Glomerular endothelial cell (primary cell): ENCODE results near the gene ATXN7L1. TPM values are rescaled to one million over a fixed set of nuclear protein-coding genes. Genes with fewer than 3 reads are reported as not detected.

Experiments used
- DNase-seq: peaks from one replicate; pipeline ENCODE4 v3.0.0-alpha.2; 2011; ENCODE audit warnings: low read depth, low spot score; ENCODE audit errors: extremely low read depth
- total RNA-seq: library from RNA; depleted of rRNA; stranded (reverse); fragments of >200 nt; gene quantifications from 2 replicates; pipeline ENCODE4 v1.2.3, GENCODE V29; 2015

ATXN7L1 gene
- total RNA-seq, 1 donor from 2014 or later = 11.7 TPM

- DNase-seq = no peak
These were observed 120.0 kb downstream of the ATXN7L1 start for GRCh38 chr7:105756367-105756766.

DNA sequence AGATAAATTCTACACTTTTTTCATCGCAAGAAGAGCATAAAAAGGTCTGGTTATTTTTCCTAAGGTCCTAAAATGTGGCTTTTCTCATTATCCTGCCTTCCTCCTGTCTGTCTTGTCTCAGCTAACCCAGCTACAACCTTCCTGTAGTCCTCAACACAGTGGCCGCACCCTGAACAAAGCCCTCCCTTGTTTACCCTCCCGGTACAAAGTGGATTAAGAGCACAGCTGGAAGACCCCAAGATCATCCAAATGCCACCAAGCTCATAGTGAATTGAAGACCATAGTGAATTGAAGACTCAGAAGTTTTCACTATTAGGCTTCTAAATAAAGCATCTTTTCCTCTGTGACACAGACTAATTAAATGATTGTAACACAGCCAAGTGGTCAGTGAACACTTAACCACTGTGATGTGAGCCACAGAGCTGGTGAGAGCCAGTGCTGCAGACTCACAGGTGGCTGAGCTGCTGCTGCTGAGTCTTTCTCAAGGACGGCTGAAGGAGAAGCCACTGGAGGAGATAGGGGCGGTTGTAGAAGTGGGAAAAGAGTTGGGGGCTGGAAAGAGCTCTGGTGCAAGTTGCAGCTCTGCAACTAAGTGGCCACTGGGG, 123.6 kb downstream of the ATXN7L1 start:
- DNase-seq = no peak

DNA sequence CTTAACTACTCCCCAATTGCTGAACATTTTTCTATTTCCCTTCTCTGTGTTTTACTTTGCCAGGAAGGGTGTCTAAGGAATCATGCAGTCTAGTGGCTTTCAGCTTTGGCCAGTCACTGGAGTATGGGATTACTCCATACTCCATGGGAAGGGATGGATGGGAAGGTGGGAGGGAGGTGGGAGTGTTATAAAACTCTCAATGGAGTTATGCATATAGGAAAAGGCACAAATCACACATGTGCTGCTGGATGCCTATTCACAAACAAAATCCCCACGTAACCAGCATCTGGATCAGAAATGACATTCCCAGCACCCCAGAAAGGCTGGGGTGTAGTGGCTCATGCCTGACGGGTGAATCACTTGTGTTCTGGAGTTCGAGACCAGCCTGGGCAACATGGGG, 125.3 kb downstream of the ATXN7L1 start:
- DNase-seq = no peak

DNA sequence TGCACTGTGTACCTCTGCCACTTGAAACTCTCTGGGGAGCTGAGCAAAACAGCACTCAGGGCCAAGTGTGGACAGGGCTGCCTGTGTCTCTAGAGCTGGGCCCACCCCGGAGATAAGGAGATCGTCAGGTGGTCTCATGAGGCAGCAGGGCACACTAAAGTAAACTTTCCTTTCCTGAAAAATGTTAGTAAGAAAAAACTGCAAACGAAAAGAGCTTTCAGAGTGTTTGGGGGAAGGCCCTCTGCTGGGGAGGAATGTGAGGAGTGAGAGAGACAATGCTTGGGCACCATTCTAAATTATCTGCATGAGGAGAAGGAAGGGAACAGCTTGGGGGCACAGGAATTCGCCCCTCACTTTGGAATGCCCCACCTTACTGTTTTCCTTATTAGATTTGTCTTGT, 127.7 kb downstream of the ATXN7L1 start:
- DNase-seq = no peak

GRCh38 chr7:105745681-105746330, 130.6 kb downstream of the ATXN7L1 start:
- DNase-seq = no peak

DNA sequence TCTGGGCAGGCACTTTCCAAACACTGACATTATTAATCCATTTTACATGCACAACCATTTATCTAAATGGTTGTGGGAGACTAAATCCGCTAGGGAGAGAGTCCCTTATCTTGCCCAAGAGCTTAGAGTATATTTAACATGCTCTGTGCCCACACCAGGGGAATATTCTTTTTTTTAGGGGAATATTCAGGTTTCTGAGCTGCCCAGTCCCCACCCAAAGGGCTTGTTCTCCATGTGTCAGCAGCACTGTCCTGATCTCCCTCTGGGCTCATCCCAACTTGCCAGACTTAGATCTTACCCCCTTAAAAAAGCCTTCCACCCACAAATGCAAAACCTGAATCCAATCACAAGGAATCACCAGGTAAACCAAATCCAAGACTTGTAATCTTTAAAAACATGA, 132.1 kb downstream of the ATXN7L1 start:
- DNase-seq = no peak

DNA sequence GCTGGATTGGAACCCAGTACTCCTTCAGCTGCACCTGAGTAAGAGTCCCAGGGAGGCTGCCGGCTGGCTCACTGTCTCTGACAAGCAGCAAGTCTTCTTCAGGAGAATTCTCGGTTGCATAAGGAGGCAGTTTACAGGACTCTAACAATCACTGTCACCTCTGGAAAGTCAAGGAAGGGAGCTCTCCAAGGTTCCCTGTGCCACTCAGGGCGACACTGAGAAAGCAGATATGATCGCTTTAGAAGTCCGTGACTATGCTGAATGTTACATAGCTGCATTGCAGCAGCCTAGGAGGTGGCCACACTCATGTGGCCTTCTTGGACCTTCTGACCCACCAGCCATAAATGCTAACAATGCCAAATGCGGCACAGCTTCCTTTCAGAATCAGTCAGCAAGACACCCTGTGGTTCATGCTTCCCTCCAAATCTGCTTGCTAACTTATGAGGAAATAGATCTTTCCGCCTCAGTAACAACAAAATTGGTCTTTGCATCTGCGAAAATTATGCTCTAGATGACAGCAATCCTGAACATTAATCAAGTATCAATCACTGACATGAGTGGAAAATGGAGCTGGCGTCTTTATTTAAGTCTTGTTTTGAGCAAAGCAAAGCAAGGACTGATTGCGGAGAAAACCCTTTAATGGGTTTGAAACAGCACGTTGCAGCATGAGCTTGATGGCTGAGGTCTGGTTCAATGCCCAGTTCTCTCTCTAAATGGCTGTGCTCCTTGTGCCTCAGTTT, 132.9 kb downstream of the ATXN7L1 start:
- no peak for DNase-seq

DNA sequence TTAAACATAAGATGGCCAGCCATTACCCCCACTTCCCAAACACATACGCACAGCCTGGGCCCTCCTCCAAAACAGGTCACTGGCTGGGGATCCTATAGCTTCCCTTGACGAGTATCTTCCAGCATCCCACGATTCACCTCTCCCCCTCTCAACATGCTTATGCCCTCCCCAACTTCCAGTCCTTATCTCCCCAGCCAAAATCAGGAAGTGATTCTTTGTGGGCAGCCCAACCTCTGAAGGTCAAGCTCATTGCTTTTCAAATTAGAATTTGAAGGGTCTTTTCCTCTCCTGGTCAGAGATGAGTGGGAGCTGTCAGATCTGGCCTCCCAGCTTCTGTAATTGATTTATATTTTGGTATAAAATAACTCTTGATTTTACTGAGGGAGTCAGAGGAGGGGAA, 133.6 kb downstream of the ATXN7L1 start:
- DNase-seq = no peak

- no peak for DNase-seq
These were observed 134.4 kb downstream of the ATXN7L1 start for GRCh38 chr7:105741982-105742381.

DNA sequence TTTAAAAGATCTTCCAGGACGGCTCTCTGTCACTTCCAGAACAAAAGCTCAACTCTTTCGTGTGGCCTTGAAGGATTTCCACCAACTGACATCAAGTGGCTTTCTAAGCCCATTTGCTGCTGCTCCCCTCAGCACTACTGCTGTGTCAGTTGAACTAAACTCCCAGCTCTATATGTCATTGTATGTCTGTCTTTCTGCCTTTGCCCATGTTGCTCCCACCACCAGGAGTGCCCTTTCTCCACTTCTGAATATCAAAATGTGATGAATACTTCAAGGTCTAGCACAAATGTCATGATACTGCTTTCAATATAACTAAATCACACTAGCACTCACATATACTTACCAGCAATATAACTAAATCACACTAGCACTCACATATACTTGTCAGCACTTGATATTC, 138.3 kb downstream of the ATXN7L1 start:
- no peak for DNase-seq

DNA sequence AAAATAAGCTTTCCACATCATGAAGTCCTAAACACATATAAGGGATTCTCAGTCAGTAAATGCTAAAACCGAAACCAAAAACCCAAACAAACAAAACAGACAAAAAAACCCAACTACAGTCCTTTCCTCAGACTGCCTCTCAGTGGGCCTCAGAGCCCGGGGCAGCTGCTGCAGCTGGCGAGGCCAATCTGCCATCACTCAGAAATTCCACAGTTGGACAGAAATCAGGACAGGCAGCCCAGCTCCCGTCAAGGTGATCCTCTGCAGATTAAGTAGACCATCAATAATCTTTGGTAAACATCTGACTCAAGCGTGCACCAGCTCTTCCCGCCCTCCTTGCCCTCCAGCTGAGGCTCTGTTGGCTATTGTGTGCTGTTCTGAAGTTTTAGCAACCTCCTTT, 142.2 kb downstream of the ATXN7L1 start:
- DNase-seq = no peak

DNA sequence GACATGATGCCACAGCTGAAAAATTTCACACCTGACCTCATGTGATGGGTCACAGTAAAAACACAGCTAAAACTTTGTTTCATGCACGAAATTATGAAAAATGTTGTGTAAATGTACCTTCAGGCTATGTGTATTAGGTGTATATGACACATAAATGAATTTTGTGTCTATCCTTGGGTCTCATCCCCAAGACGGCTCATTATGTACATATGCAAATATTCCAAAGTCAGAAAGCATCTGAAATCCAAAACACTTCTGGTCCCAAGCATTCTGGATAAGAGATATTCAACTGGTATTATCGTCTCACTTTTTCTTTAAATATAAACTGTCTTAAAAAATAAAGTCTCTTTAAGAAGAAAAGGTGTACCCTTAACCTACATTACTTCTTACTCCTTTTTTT, 145.4 kb downstream of the ATXN7L1 start:
- DNase-seq = no peak

GRCh38 chr7:105728028-105728427, 148.4 kb downstream of the ATXN7L1 start:
- no peak for DNase-seq

- DNase-seq = no peak
These were observed 151.7 kb downstream of the ATXN7L1 start for GRCh38 chr7:105724688-105725087.

DNA sequence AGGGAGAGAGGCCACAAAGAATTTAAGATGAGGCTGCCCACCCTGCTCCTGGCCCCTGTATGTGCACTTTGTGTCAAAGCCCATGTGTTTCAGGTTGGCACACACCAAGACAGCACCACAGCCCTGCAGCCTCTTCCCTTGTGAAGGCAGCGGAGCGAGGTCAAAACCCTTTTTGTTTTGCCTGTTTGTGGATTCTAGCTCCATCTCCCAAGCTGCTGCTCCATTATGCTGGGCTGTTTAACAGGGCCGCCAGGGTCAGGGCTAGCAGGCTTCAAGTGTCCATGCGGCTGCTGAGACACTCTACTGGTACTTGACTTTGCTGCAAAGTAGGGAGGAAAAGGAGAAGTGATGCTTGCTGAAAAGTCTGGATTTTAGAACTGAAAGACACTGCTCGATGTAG, 152.8 kb downstream of the ATXN7L1 start:
- DNase-seq = no peak

- DNase-seq = no peak
These were observed 154.8 kb downstream of the ATXN7L1 start for GRCh38 chr7:105721571-105722104.

DNA sequence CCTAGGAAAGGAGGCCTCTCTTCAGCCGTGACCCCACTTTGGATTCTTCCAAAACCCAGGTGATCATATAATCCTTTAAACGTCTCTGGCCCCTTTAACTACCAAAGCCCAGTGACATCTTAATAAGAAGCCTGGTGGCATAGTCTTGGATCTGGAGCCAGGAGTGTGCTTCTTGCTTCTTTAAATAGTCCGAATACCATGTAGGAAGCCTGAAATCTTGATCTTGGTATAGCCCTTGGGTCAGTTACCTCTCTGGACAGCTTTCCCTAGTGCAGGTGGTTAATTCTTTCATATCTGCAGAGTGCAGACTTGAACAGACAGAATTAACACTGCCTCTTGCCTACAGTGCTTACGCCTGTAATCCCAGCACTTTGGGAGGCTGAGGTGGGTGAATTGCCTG, 156.5 kb downstream of the ATXN7L1 start:
- DNase-seq = no peak

- DNase-seq = no peak
These were observed 157.0 kb downstream of the ATXN7L1 start for GRCh38 chr7:105719395-105719794.

DNA sequence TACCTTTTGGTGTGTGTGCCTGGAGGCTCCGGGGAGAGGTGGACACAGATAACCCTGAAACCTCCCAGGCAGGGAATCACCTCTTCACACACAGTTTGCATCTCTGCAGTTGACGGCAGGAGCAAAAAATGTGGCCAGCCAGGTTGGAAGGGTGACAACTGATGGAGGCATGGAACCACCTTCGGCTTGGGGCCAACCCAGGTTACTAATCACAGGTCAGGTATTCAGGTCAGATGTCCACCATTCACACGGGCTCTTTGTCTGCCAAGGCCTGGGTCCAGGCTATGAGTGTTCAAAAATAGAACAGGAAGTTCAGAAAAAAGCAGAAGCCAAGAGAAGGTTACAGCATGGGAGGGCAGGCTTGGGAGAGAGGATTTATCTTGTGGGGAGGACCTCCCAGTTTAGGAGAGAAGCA, 157.9 kb downstream of the ATXN7L1 start:
- no peak for DNase-seq

- no peak for DNase-seq
These were observed 160.9 kb downstream of the ATXN7L1 start for GRCh38 chr7:105715528-105715927.

DNA sequence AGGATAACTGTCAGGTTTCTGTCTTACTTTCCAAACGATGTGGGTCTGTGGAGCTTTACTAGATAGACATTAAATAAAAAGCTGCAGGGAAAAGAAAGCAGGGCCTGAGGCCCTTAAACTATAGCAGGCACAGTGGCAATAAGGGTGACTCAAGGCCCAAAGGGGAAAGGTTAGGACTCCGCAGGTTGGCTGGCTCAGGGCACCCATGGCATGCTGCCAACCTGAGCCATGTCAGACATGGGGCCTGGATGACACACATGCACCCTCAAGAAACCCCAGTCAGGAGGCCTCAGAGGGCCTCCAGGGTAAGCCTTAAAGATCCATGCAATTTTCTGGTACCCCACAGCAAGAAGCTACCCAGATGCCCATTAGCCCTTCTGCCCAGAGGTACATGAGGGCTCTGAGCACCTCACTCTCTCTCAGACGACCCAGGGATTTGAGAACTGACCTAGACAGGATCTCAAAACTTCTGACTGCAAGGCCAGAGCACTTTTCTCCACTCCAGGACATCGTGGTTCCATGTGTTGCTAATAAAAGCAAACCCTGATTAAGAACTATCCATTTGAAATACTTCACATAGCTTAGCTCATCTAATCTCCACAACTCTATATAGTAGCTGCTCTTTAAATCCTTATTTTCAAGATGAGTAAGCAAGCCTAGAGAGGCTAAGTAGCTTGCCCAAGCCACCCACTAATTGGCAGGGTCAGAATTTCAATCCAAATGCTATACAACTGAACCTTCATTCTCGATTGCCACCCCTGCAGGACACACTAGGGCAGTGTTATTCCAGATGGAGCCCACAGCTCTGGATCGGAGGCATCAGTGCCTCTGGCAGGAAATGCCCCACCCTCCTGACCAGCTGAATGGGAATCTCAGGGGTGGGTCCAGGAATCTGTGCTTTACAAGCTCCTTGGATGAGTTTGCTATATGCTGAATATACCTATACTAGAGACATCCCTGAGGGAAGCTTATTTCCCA, 162.6 kb downstream of the ATXN7L1 start:
- DNase-seq = no peak
